ENCODE data around the gene JPT1.
"Not testable (repeated sequence)": the region's sequence is repeated elsewhere in the genome, so short reads cannot be mapped to it uniquely, and the experiment has no call there.

The JPT1 gene

GRCh38 chr17:75154195-75155106, at the start of gene JPT1:
Gene JPT1 (minus strand): TSS chr17:75154512. CDS start chr17:75154397, 115 bp downstream.
- peak; percentile 88 for DNase-seq

GRCh38 chr17:75199886-75200618, 45.7 kb upstream of the JPT1 start:
- DNase-seq = no peak

DNA sequence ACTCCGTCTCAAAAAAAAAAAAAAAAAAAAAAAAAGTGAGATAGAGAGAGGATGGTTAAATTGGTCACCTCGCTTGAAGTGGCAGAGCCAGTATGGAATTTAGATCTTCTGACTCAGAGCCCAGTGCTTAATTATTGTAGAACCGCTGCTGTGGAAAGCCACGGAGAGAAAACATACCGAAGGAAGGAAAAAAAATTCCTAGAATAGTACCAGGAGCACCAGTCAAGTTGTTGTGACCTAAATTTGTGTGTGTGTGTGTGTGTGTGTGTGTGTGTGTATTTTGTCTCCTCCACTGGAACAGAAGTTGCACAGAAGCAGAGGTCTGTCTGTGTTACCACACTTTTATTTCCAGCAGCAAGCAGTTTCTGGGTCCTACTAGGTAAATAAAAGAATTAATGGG, 40.6 kb upstream of the JPT1 start:
- no peak for DNase-seq

- no peak for DNase-seq
Measured at GRCh38 chr17:75191584-75191983, 37.3 kb upstream of the JPT1 start.

DNA sequence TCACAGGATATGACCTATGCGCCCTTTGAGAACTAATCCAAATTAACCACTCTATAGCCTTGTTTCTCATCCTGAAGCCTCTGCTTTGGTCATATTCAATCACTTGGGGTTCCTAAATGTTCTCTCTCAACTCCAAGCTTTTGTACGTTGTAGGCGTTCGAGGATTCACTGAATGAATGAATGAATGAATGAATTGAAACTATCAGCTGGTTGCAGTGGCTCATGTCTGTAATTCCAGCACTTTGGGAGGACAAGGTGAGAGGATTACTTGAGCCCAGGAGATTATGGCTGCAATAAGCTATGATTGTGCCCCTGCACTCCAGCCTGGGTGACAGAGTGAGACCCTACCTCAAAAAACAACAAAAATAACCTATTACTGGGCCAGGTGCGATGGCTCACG, 34.3 kb upstream of the JPT1 start:
- no peak for DNase-seq

- no peak for DNase-seq
Measured at GRCh38 chr17:75183999-75184884, 29.9 kb upstream of the JPT1 start.

DNA sequence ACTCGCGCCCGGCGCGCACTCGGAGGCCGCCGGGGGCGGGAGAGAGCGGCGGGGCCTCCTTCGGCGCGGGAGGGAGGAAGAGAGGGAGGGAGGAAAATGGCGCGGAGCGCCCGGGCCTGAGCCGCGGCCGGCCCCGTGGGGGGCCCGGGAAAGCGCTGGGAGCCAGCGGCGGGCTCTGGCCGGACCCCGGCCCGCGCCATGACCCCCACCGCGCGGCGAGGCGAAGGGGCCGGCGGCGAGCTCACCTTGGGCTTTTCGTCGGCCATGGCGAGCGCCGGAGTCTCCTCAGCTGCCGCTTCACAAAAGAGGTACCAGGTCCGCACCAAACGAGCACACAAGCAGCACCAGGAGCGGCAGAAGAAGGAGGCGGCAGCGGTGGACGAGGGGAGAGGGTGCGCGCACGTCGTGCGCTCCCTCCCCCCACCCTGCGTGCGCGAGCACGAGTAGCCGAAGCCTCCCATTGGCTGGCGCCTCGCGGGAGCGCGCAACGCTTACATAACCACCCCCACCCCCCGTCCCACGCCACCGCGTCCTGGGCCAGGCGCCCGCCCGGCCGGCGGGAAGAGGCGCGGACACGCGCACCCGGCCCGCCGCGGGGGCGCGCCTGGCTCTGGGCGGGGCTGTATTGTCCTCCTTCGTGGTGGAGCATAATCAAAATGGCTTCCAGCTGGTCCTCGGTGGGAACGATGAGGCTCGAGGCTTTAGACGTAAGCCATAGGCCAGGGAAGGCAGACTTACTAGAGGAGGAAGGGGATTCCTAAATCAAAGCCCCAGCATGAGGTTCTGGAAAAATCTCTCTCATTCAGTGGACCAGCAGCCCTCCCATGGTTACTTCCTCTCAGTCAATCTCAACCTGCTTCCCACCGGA, 28.5 kb upstream of the JPT1 start, which contains the start of gene SUMO2:
Gene SUMO2 (minus strand): TSS at position 391 of the 868 bp plus-strand sequence. CDS start 125 bp downstream, at position 266.
- DNase-seq = peak; percentile 75

DNA sequence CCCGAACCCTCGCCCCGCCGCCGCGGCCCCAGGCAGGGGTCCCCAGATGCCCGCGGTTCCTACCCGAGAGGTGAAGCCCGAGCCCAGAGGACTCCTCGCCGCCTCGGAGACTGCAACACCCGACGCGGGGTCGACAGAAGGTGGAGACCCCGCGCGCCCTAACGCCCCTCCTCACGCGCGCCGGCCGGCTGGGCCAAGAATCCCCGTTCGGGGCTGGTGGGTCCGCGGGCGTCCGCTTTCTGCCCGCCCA, 27.9 kb upstream of the JPT1 start:
- no peak for DNase-seq

GRCh38 chr17:75181608-75182318, 27.5 kb upstream of the JPT1 start:
- no peak for DNase-seq

DNA sequence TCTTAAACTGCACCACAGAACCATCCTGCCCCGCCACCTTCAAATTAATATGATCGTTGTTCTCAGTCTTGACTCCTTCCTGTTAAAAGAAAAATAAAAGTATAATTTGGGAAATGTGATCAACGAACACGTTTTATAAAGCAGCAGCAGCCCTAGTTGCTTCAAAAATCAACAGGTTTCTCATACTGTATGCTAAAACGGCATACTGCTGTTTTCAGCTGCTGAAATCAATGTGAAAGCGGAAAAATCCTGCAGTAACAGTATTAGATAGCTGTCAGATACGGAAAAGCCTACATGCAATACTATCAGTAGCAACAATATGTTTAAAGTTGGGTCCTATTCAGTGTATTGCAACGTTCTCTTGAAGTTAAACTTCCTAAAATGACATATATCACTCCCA, 26.8 kb upstream of the JPT1 start:
- no peak for DNase-seq

DNA sequence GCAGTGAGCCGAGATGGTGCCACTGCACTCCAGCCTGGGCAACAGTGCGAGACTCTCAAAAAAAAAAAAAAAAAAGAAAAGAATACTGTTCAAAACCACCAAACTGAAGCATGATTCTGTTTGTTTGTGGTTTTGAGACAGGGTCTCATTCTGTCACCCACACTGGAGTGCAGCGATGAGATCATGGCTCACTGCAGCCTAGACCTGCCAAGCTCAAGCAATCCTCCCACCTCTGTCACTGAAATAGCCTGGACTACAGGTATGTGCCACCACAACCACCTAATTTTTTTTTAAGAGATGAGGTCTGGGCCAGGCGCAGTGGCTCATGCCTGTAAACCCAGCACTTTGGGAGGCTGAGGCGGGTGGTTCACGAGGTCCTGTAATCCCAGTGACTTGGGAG, 24.1 kb upstream of the JPT1 start:
- DNase-seq = no peak

DNA sequence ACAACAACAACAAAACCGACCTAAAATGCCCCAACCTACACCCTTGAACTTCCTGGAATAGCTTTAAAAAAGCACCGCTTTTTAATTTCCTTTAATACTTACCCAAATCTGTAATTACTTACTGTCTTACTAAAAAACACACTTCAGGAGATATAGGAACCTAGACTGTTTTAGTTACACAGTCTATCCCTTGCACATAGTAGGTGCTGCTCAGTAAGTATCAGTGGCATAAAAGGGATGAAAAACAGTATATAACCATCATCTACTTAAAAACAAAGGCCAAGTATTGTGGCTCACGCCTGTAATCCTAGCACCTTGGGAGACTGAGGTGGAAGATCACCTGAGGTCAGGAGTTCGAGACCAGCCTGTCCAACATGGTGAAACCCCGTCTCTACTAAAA, 22.3 kb upstream of the JPT1 start:
- DNase-seq = no peak

- no peak for DNase-seq
Measured at GRCh38 chr17:75174996-75175395, 20.7 kb upstream of the JPT1 start.

- no peak for DNase-seq
Measured at GRCh38 chr17:75173526-75173925, 19.2 kb upstream of the JPT1 start.

GRCh38 chr17:75168998-75169397, 14.7 kb upstream of the JPT1 start:
- DNase-seq = no peak

GRCh38 chr17:75164606-75165005, 10.3 kb upstream of the JPT1 start:
- DNase-seq = not testable (repeated sequence)

DNA sequence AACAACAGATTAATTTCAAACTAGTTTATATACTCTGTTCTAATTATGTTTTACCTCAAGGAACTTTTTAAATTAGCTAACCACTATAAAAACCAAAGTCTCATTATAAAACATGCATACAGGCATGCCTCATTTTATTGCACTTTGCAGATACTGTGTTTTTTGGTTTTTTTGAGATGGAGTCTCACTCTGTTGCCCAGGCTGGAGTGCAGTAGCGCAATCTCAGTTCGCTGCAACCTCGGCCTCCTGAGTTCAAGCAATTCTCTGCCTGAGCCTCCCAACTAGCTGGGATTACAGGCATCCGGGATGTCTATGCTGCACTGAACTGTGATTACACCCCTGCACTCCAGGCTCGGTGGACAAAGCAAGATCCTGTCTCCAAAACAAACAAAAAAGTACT, 8.8 kb upstream of the JPT1 start:
- DNase-seq = no peak

DNA sequence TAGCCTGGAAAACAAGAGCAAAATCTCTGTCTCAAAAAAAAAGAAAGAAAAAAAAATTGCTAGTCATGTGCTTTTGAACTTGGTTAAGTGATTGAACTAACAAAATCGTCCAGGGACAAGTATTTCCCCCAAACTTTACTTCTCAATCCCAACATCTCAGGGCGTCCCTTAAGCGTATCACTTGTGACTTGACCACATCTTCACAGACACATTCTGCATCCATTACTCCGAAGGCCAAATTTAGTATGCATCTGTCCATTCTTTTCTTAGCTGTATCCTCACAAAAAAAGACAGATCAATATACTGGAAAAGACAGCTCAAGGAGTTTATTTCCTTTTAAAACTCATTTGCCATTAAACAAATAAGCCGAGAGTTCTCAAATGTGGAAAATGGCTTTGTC, 5.9 kb upstream of the JPT1 start:
- no peak for DNase-seq

DNA sequence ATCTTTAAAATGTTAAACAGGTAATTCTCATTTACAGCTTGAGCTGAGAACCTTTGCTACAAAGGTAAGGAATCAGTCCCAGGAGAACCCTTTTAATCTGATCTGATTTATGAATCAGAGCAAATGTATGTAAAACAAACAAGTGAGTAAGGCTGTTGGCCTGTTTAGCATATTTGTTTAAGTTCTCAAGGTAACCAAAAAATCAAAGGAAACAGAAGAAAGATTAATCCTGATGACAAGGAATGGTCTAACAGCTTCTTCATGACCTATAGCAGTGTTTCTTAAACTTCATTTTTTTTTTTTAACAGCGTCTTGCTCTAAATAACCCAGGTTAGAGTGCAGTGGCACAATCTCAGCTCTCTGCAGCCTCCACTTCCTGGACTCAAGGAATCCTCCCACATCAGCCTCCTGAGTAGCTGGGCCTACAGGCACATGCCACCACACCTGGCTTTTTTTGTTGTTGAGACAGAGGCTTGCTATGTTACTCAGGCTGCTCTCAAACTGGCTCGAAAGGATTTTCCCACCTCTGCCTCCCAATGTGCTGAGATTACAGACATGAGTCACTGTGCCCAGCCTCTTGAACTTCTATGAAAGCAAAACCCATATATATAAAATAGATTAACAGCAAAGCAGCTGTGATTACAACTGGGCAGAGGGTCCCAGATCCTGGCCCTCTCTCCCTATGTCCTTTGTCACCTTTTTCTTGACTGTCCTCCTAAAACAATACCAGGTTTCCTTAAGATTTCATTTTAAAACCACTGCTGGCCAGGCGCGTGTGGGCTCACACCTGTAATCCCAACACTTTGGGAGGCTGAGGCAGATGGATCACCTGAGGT, 5.1 kb upstream of the JPT1 start:
- no peak for DNase-seq

DNA sequence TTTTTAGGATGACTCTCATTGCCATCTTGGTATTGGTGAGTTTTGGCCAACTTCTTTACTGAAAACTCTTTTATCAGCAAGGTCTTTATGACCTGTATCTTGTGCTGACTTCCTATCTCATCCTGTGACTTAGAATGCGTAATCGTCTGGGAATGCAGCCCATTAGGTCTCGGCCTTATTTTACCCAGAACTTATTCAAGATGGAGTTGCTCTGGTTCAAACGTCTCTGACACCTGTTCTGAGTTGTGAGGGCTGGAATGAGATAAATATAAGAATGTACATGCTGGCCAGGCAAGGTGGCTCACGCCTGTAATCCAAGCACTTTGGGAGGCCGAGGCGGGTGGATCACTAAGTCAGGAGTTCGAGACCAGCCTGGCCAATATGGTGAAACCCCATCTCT, 4.2 kb upstream of the JPT1 start:
- not testable (repeated sequence) for DNase-seq

DNA sequence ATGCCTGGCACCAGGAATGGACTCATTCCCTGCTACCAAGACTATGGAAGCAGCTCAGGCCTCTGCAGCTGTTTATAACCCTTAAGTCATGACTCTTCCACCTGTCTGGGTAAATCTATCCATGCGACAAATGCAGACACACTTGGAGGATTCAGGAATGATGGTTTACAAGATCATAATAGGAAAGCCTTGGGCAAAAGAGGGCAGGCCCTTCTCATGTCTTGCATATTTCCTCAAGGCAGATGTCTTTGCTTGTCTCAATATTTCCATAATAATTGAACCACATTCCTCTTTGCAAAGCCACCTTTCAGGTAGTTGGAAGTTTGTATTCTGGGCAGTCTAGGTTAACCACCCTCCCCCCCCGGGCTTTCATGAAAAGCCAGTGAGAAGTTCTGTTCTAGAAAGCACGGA, 884 bp upstream of the JPT1 start:
- DNase-seq = no peak

All from GOT3 (cell line).